Measurements from ENCODE around the gene ASGR2.
"Not testable (repeated sequence)": the region's sequence is repeated elsewhere in the genome, so short reads cannot be mapped to it uniquely, and the experiment has no call there.

The ASGR2 gene

GRCh38 chr17:7098802-7099459 lies 15.7 kb downstream of the ASGR2 start:
- no peak for DNase-seq (ENCODE audit: low read depth in 2 of 2)

GRCh38 chr17:7097940-7098339 lies 16.7 kb downstream of the ASGR2 start:
- no peak for DNase-seq (ENCODE audit: low read depth in 2 of 2)

GRCh38 chr17:7095625-7096024 lies 19.0 kb downstream of the ASGR2 start:
- no peak for DNase-seq (ENCODE audit: low read depth in 2 of 2)

GRCh38 chr17:7094652-7095019 lies 20.0 kb downstream of the ASGR2 start:
- no peak for DNase-seq (ENCODE audit: low read depth in 2 of 2)

- DNase-seq (ENCODE audit: low read depth in 2 of 2), result not testable (repeated sequence)
These were observed 23.2 kb downstream of the ASGR2 start for GRCh38 chr17:7091311-7092005.

- DNase-seq (ENCODE audit: low read depth in 2 of 2), result not testable (repeated sequence)
These were observed 25.1 kb downstream of the ASGR2 start for GRCh38 chr17:7089570-7089969.

GRCh38 chr17:7088442-7088841 lies 26.2 kb downstream of the ASGR2 start:
- not testable (repeated sequence) for DNase-seq (ENCODE audit: low read depth in 2 of 2)

- no peak for DNase-seq (ENCODE audit: low read depth in 2 of 2)
These were observed 30.5 kb downstream of the ASGR2 start for GRCh38 chr17:7084088-7084487.

- DNase-seq (ENCODE audit: low read depth in 2 of 2), result no peak
These were observed 31.0 kb downstream of the ASGR2 start for GRCh38 chr17:7083592-7083991.

- no peak for DNase-seq (ENCODE audit: low read depth in 2 of 2)
These were observed 33.1 kb downstream of the ASGR2 start for GRCh38 chr17:7081341-7082062.

GRCh38 chr17:7080456-7081041 lies 34.1 kb downstream of the ASGR2 start:
- no peak for DNase-seq (ENCODE audit: low read depth in 2 of 2)

GRCh38 chr17:7079581-7080455 lies 34.8 kb downstream of the ASGR2 start, which contains the start of gene CLEC10A:
TSS of gene CLEC10A (minus strand) at chr17:7080251. CDS start at chr17:7078812, 1,439 bp downstream.
- no peak for DNase-seq (ENCODE audit: low read depth in 2 of 2)

- no peak for DNase-seq (ENCODE audit: low read depth in 2 of 2)
These were observed 35.9 kb downstream of the ASGR2 start for GRCh38 chr17:7078711-7079110.

- no peak for DNase-seq (ENCODE audit: low read depth in 2 of 2)
These were observed 36.6 kb downstream of the ASGR2 start for GRCh38 chr17:7077911-7078546.

- DNase-seq (ENCODE audit: low read depth in 2 of 2), result no peak
These were observed 39.7 kb downstream of the ASGR2 start for GRCh38 chr17:7074931-7075330.

- no peak for DNase-seq (ENCODE audit: low read depth in 2 of 2)
These were observed 42.2 kb downstream of the ASGR2 start for GRCh38 chr17:7072406-7072805.

- no peak for DNase-seq (ENCODE audit: low read depth in 2 of 2)
These were observed 43.9 kb downstream of the ASGR2 start for GRCh38 chr17:7070712-7071111.

- no peak for DNase-seq (ENCODE audit: low read depth in 2 of 2)
These were observed 46.4 kb downstream of the ASGR2 start for GRCh38 chr17:7068268-7068667.

GRCh38 chr17:7067198-7067597 lies 47.4 kb downstream of the ASGR2 start:
- no peak for DNase-seq (ENCODE audit: low read depth in 2 of 2)

- no peak for DNase-seq (ENCODE audit: low read depth in 2 of 2)
These were observed 50.4 kb downstream of the ASGR2 start for GRCh38 chr17:7064261-7064660.

- no peak for DNase-seq (ENCODE audit: low read depth in 2 of 2)
These were observed 51.0 kb downstream of the ASGR2 start for GRCh38 chr17:7063518-7064094.
